Stimulated activated CD4-positive, alpha-beta T cell treated with anti-CD3 and anti-CD28 coated beads, Interleukin-1b, Interleukin-23, amount 100 ng/mL, for 4 hours (primary cell): ENCODE measurements around the gene TRPM7.

Experiments
- DNase-seq, 2 donors: peaks; one replicate each; pipeline ENCODE4 v3.0.0-alpha.2; 2020; ENCODE audit warnings: low read depth in 2 of 2

TRPM7 gene

GRCh38 chr15:50562735-50563640 is 123.6 kb downstream of the TRPM7 start:
- DNase-seq = no peak

GRCh38 chr15:50558012-50558411 is 128.6 kb downstream of the TRPM7 start:
- no peak for DNase-seq

DNA sequence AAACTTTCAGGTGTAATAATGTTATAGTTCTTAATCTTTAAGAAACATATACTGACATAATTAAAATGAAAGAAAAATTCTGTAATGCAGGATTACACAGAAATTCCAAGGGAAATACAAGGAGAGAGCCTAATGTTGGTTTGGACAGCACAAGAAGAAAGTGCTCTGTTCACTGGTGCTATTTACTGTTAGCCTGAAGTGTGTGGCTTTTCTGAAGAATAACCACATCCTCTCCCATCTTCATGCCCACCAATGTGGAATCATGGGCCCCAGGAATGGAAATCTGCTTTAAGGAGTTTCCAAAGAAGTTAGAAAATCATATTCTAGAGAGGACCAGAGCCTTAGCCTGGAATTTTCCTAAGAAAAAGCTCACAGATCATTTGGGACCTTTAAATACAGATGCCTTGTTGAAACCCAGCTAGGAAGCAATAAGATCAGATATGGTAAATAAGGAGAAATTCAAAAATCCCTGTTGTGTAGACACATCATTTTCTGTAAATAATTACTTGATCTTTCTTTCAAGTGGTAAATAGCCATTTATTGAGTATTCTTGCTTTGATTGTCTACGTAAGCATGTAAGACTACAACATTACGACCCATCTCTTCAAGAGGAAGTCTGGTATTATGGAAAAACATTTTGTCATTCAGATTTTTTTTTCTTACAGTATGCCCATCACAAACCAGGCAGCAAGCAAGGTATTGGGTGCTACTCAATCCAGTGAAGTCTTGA is 129.8 kb downstream of the TRPM7 start:
- no peak for DNase-seq

- no peak for DNase-seq
These were observed 134.4 kb downstream of the TRPM7 start for GRCh38 chr15:50552238-50552637.

GRCh38 chr15:50549326-50549725 is 137.3 kb downstream of the TRPM7 start:
- DNase-seq = no peak

- DNase-seq = no peak
These were observed 140.0 kb downstream of the TRPM7 start, which contains the start of gene USP50 for GRCh38 chr15:50546566-50546965. Gene USP50 (minus strand): TSS chr15:50546666. CDS start chr15:50546525, 141 bp downstream.

DNA sequence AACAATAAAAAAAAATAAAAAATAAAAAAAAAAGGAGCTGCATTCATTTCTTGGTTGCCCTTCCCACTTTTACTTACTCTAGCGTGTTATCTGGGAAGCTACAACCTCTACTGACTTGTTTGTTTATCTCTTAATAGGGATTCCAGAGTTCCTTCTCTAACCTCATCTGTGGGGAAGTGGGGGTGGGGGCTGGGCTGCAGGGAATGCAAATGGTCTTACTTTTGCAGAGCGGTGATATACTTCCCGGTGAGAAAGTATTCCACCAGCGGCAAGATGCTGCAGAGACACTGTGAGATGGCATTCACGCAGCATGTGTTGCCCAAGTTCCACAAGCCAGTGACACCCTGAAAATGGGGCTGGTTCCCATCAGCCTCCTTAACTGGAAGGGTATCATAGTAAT is 142.2 kb downstream of the TRPM7 start:
- DNase-seq = no peak

GRCh38 chr15:50543556-50543955 is 143.0 kb downstream of the TRPM7 start:
- no peak for DNase-seq

GRCh38 chr15:50542887-50543210 is 143.7 kb downstream of the TRPM7 start:
- DNase-seq = no peak

- no peak for DNase-seq
These were observed 154.8 kb downstream of the TRPM7 start for GRCh38 chr15:50531766-50532165.

- DNase-seq = no peak
These were observed 155.4 kb downstream of the TRPM7 start for GRCh38 chr15:50531163-50531562.

GRCh38 chr15:50523851-50524251 is 162.7 kb downstream of the TRPM7 start:
- no peak for DNase-seq

- no peak for DNase-seq
These were observed 166.7 kb downstream of the TRPM7 start for GRCh38 chr15:50519740-50520425.

DNA sequence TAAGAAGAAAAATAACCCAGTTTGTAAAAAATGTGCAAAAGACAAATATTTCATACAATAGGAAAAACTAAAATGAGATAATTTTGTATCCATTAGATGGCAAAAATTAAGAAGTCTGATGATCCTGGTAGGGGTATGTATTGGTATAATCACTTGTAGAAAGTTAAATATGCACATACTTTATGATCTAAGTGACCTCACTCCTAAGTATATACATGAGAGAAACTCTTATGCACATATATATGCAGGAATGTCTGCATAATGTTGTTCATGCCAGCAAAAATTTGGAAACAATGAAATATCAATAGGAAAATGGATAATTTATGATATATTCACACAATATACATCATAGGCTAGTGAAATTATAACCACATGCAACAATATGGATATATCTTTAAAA is 173.6 kb downstream of the TRPM7 start:
- DNase-seq = no peak
